Measurements from ENCODE around the gene DHODH.

- TF ChIP-seq LEF1 (IDR thresholded peaks at IDR 0.05; ENCODE audit: borderline replicate concordance), result no peak
- TF ChIP-seq TARDBP (IDR thresholded peaks at IDR 0.05), result no peak
These were observed 60.4 kb downstream of the DHODH start for GRCh38 chr16:72068930-72069329.

All from HEK293T (cell line).